HFFc6 (cell line): ENCODE measurements around the gene GYPC. TPM values are rescaled to one million over a fixed set of nuclear protein-coding genes. Genes with fewer than 3 reads are reported as not detected.

Source experiments
- DNase-seq: peaks from one replicate; pipeline ENCODE4 v3.0.0-alpha.2; 2018
- H3K27ac Mint-ChIP-seq: 2 replicates; pipeline ENCODE4 v1.8.0; 2020; ENCODE audit warnings: mild to moderate bottlenecking, mixed read lengths
- H3K27me3 Mint-ChIP-seq: 2 replicates; pipeline ENCODE4 v1.8.0; 2021; ENCODE audit warnings: mild to moderate bottlenecking, moderate library complexity, mixed read lengths; ENCODE audit not compliant: insufficient read depth
- H3K36me3 Mint-ChIP-seq: 2 replicates; pipeline ENCODE4 v1.8.0; 2021; ENCODE audit warnings: low read depth, mixed read lengths
- H3K4me1 Mint-ChIP-seq: 2 replicates; pipeline ENCODE4 v1.8.0; 2020; ENCODE audit warnings: low read depth, mixed read lengths
- H3K4me3 Mint-ChIP-seq: 2 replicates; pipeline ENCODE4 v1.8.0; 2020; ENCODE audit warnings: mild to moderate bottlenecking, moderate library complexity, mixed read lengths
- H3K9me3 Mint-ChIP-seq: 2 replicates; pipeline ENCODE4 v1.8.0; 2020; ENCODE audit warnings: mild to moderate bottlenecking, mixed read lengths
- total RNA-seq, 6 experiments: library from RNA; stranded (reverse); fragmentation: NEBNext Ultra II Directional; extraction: Animal tissue kit (Norgen Biotek cat#: 25700); gene quantifications; 2 replicates in 1 of 6; 3 replicates in 5 of 6; pipeline ENCODE4 v1.2.3, GENCODE V29; 2021
- TF ChIP-seq, protein P1 (sequence below): fragments of 200-600 bp; sonication (generic); IDR thresholded peaks from 2 replicates; pipeline ENCODE4 v1.5.0; 2021; ENCODE audit warnings: antibody characterized with exemption, mild to moderate bottlenecking

GYPC gene
- total RNA-seq, 6 experiments from 2014 or later: 19.4 to 29.6 (median 21.3) TPM

DNA sequence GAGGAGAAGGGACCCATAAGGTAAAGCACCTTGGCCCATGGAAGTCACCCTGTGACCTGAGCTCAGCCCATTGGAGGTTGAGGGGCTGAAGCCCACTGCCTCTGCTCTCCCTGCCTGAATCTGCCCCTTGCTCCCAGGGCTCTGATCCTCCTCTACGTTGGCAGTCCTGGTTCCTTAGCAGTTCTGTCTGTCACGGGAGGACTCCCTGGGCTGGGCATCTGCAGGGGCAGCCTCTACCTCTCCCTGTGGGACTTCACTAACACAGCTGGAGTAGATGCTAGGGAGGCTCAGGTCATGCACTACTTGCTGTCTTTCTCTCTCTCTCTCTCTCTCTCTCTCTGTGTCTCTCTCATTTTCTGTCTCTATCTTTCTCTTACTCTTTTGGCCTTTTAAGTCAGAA is 8.7 kb downstream of the GYPC start:
- no peak overlapping the region for H3K4me3 Mint-ChIP-seq
- H3K9me3 Mint-ChIP-seq: no peaks in the 10 kb centered on the region
- H3K27ac Mint-ChIP-seq: no peak overlapping the region
- H3K36me3 Mint-ChIP-seq: no peaks in the 10 kb centered on the region; the same call in 1 of the 2 replicates
- H3K4me1 Mint-ChIP-seq: peaks cover 7% of the 10 kb centered on the region
- TF ChIP-seq, protein P1, sequence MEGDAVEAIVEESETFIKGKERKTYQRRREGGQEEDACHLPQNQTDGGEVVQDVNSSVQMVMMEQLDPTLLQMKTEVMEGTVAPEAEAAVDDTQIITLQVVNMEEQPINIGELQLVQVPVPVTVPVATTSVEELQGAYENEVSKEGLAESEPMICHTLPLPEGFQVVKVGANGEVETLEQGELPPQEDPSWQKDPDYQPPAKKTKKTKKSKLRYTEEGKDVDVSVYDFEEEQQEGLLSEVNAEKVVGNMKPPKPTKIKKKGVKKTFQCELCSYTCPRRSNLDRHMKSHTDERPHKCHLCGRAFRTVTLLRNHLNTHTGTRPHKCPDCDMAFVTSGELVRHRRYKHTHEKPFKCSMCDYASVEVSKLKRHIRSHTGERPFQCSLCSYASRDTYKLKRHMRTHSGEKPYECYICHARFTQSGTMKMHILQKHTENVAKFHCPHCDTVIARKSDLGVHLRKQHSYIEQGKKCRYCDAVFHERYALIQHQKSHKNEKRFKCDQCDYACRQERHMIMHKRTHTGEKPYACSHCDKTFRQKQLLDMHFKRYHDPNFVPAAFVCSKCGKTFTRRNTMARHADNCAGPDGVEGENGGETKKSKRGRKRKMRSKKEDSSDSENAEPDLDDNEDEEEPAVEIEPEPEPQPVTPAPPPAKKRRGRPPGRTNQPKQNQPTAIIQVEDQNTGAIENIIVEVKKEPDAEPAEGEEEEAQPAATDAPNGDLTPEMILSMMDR: no peak
- DNase-seq: no peak
- H3K27me3 Mint-ChIP-seq: peaks cover 2% of the 10 kb centered on the region; the same call in 1 of the 2 replicates

DNA sequence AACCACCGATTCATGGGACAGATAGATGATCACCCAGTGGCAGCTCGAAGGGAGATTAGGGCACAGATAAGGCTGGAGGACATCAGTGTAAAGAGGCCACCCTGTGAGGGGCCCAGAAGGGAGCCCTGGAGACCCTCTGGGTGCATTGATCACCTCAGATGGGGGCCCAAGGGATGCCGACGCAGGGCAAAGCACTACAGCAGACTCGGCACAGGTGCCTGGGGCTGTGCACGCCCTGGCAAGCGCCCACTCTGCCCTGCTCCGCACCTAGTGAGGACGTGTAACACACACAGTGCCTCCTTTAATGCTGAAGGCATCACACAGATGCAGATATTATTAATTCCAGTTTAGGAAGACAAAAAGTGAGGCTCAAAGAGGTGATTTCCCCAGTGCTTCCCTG is 9.5 kb downstream of the GYPC start:
- H3K4me1 Mint-ChIP-seq: peaks cover 7% of the 10 kb centered on the region

DNA sequence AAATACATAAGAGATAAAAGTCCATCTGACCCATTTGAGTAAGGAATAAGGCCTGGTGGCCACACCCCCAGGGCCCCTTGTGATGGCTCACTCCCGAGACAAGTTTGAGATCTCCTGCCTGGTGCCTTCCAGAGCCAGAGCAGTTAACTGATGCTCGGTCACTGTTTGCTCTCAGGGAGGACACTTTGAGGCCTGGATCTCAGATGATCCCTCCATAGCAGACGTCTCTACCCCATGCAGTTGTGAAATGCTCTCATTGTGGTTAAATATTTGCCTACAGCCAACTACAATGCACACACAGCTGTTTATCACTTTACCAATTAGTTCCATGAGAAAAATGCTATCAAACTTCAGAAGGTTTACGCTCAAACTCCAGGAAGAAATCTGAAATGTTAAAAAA is 12.3 kb downstream of the GYPC start:
- no peaks in the 10 kb centered on the region; the same call in 1 of the 2 replicates for H3K36me3 Mint-ChIP-seq
- H3K27me3 Mint-ChIP-seq: peaks cover 2% of the 10 kb centered on the region
- TF ChIP-seq, protein P1: no peak
- H3K9me3 Mint-ChIP-seq: no peaks in the 10 kb centered on the region
- H3K4me3 Mint-ChIP-seq: no peak overlapping the region
- H3K4me1 Mint-ChIP-seq: peaks cover 7% of the 10 kb centered on the region
- no peak for DNase-seq
- H3K27ac Mint-ChIP-seq: no peak overlapping the region

More for the DNA sequence above, 9.5 kb downstream of the GYPC start:
- H3K9me3 Mint-ChIP-seq: no peaks in the 10 kb centered on the region
- H3K4me3 Mint-ChIP-seq: no peak overlapping the region
- H3K27me3 Mint-ChIP-seq: peaks cover 2% of the 10 kb centered on the region
- no peaks in the 10 kb centered on the region; the same call in 1 of the 2 replicates for H3K36me3 Mint-ChIP-seq
- no peak overlapping the region for H3K27ac Mint-ChIP-seq
- TF ChIP-seq, protein P1: no peak
- DNase-seq: no peak

DNA sequence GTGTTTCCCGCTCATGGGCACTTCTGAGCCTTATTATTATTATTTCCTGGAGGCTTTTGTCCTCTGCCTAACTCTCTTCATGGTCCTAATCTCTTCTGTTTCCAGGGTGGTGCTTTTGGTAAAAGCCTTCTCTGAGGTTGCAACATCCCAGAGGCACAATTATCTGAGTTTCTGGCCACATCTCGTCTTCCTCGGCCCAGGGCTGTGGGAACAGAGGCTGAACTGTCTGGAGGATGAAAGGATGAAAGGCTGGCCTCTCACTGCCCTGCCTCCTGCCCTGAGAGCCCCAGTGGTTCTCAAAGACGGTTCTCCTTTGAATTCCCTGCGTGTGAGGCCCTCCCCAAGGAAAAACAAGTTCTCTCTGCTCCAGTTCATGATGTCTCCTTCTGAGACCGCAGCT is 13.8 kb downstream of the GYPC start:
- Mint-ChIP-seq H3K27me3 (no peaks in the 10 kb centered on the region; the same call in 1 of the 2 replicates), H3K9me3 (no peaks in the 10 kb centered on the region), H3K27ac (no peak overlapping the region), H3K36me3 (no peaks in the 10 kb centered on the region; the same call in 1 of the 2 replicates), H3K4me3 (no peak overlapping the region), H3K4me1 (peaks cover 7% of the 10 kb centered on the region)
- TF ChIP-seq, protein P1: no peak
- DNase-seq: no peak

DNA sequence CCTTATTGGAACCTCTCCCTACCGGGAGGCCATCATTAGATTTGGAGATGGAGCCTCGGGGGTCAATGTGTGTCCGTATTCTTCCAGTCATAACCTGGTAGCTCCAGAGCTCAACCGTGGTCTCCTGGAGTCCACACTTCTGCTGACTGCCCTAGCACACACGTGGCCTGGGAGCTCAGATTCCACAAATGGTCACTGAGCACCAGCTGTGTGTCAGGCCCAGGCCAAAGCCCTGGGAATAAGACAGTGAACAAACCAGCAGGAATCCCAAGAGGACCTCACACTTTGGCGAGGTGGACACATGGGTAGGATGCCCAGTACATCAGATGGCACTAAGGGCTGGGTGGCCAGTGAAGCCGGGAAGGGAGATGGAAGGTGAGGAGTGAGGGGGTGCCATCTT is 15.5 kb downstream of the GYPC start:
- TF ChIP-seq, protein P1: no peak
- Mint-ChIP-seq H3K9me3 (peaks cover 14% of the 10 kb centered on the region), H3K27ac (no peak overlapping the region), H3K36me3 (peaks cover 7% of the 10 kb centered on the region), H3K27me3 (no peaks in the 10 kb centered on the region; the same call in 1 of the 2 replicates), H3K4me3 (no peak overlapping the region), H3K4me1 (peaks cover 1% of the 10 kb centered on the region)
- no peak for DNase-seq
